OCI-LY3 (cell line): Measurements from ENCODE around the gene SLC38A10.

Experiments used
- EZH2phosphoT487 ChIP-seq: fragments of 200-600 bp; shearing (Covaris generic); IDR thresholded peaks from 2 replicates; pipeline ENCODE4 v1.6.1; 2018; ENCODE audit warnings: antibody characterized with exemption, mixed run types, low read depth
- TF ChIP-seq, protein P1 (sequence below): fragments of 200-600, 300-600 bp; sonication (generic); IDR thresholded peaks from 2 replicates; pipeline ENCODE4 v1.5.1; 2014; ENCODE audit warnings: antibody characterized with exemption, low read length, low read depth

DNA sequence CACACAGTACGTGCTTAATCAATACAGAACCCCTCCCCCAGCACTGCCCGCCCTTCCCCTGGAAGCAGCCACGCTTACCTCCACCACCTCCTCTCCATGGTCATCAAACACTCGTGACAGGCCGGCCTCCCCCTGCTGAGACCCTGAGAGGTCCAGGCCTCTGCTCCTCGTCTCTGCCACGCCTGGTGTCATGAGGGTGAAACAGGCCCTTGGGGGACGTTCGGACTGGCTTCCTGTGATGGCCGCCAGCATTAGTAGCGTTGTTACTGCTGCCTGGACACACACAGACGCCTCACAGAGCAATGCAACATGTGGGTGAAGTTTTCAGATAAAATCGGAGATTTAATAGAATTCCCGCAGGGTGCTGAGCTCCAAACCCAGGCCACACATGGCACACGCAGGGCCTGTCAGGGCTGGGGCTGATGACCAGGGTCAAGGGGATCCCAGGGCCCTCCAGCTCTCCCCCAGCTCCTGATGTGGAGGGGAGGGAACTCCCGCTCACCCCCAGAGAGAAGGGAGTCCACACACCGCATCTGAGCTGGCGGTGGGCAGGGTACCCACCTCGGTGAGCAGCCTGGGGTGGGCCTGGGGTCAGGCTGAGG is 15.9 kb upstream of the SLC38A10 start:
- TF ChIP-seq, protein P1, sequence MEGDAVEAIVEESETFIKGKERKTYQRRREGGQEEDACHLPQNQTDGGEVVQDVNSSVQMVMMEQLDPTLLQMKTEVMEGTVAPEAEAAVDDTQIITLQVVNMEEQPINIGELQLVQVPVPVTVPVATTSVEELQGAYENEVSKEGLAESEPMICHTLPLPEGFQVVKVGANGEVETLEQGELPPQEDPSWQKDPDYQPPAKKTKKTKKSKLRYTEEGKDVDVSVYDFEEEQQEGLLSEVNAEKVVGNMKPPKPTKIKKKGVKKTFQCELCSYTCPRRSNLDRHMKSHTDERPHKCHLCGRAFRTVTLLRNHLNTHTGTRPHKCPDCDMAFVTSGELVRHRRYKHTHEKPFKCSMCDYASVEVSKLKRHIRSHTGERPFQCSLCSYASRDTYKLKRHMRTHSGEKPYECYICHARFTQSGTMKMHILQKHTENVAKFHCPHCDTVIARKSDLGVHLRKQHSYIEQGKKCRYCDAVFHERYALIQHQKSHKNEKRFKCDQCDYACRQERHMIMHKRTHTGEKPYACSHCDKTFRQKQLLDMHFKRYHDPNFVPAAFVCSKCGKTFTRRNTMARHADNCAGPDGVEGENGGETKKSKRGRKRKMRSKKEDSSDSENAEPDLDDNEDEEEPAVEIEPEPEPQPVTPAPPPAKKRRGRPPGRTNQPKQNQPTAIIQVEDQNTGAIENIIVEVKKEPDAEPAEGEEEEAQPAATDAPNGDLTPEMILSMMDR, result no peak
- TF ChIP-seq EZH2phosphoT487, result no peak
